HepG2 (cell line): ENCODE measurements around the gene USP19. TPM values are rescaled to one million over a fixed set of nuclear protein-coding genes. Genes with fewer than 3 reads are reported as not detected.

Experiments used
- GABPB1 ChIP-seq: IDR thresholded peaks from 2 replicates; pipeline ENCODE4 v1.6.1; 2016; ENCODE audit warnings: mild to moderate bottlenecking, missing genetic modification reagents, moderate library complexity, missing compliant biosample characterization
- GTF3A ChIP-seq: sonication (generic); formaldehyde crosslinking; conservative IDR thresholded peaks from 2 replicates; pipeline ENCODE4 v1.4.0; 2020; ENCODE audit warnings: mild to moderate bottlenecking, missing genetic modification reagents
- RFX1 ChIP-seq: fragments of 450-650 bp; IDR thresholded peaks from 2 replicates; pipeline ENCODE4 v1.6.1; 2017
- ZKSCAN8 ChIP-seq: IDR thresholded peaks from 2 replicates; pipeline ENCODE4 v1.6.1; 2016; ENCODE audit warnings: borderline replicate concordance, missing genetic modification reagents, missing compliant biosample characterization
- ZNF501 ChIP-seq: sonication (generic); formaldehyde crosslinking; IDR thresholded peaks from 2 replicates; pipeline ENCODE4 v1.5.1; 2020; ENCODE audit warnings: mild to moderate bottlenecking, moderate library complexity, missing genetic modification reagents
- ZSCAN20 ChIP-seq: sonication (generic); formaldehyde crosslinking; IDR thresholded peaks from 2 replicates; pipeline ENCODE4 v1.4.0; 2020; ENCODE audit warnings: missing genetic modification reagents, mild to moderate bottlenecking, borderline replicate concordance
- ZSCAN29 ChIP-seq: sonication (generic); formaldehyde crosslinking; conservative IDR thresholded peaks from 2 replicates; pipeline ENCODE4 v1.4.0; 2020; ENCODE audit warnings: mild to moderate bottlenecking, missing genetic modification reagents
- polyA plus RNA-seq, 8 experiments: library from polyadenylated mRNA; depleted of rRNA in 3 of 8; stranded (reverse) in 7 of 8; unstranded in 1 of 8; fragments of >200 nt; fragmentation: Illumina TruSeq in 4 of 8; extraction: Trizol in 4 of 8; gene quantifications; 2 replicates each; pipeline versions ENCODE4 v1.2.1 to v1.2.3, GENCODE V29; 2011 to 2016; ENCODE audit warnings: low read depth in 4 of 8, missing spikeins in 1 of 8, mixed read lengths in 1 of 8; ENCODE audit not compliant: insufficient read depth in 1 of 8
- total RNA-seq, 5 experiments: library from RNA; depleted of rRNA; stranded (reverse); fragments of >200 nt; fragmentation: Illumina TruSeq; extraction: Trizol; gene quantifications; 2 replicates each; pipeline ENCODE4 v1.2.3, GENCODE V29; 2016; ENCODE audit warnings: low read depth in 1 of 5
- TF ChIP-seq, protein P1 (sequence below): sonication (generic); formaldehyde crosslinking; IDR thresholded peaks from 2 replicates; pipeline ENCODE4 v1.4.0; 2020; ENCODE audit warnings: missing genetic modification reagents, borderline replicate concordance
- TF ChIP-seq, protein P2 (sequence below): sonication (generic); formaldehyde crosslinking; IDR thresholded peaks from 2 replicates; pipeline ENCODE4 v1.5.1; 2020; ENCODE audit warnings: missing genetic modification reagents, mild to moderate bottlenecking, borderline replicate concordance
- TF ChIP-seq, protein P3 (sequence below): sonication (generic); formaldehyde crosslinking; conservative IDR thresholded peaks from 2 replicates; pipeline ENCODE4 v1.8.1; 2023; ENCODE audit warnings: missing genetic modification reagents
- TF ChIP-seq, protein P4 (sequence below): sonication (generic); formaldehyde crosslinking; IDR thresholded peaks from 2 replicates; pipeline ENCODE4 v1.4.0; 2020; ENCODE audit warnings: missing genetic modification reagents, borderline replicate concordance
- TF ChIP-seq, protein P5 (sequence below): sonication (generic); formaldehyde crosslinking; IDR thresholded peaks from 2 replicates; pipeline ENCODE4 v1.5.1; 2020; ENCODE audit warnings: missing genetic modification reagents, mild to moderate bottlenecking, borderline replicate concordance
- TF ChIP-seq, protein P6 (sequence below): sonication (generic); formaldehyde crosslinking; IDR thresholded peaks from 2 replicates; pipeline ENCODE4 v1.5.0; 2020; ENCODE audit warnings: missing genetic modification reagents, mild to moderate bottlenecking, borderline replicate concordance

USP19 gene
- total and polyA plus RNA-seq, 2 of the 13 experiments (the other 11 are each of a cell fraction or from before 2014, with no cell fraction given), result 28.3 to 31.7 TPM

DNA sequence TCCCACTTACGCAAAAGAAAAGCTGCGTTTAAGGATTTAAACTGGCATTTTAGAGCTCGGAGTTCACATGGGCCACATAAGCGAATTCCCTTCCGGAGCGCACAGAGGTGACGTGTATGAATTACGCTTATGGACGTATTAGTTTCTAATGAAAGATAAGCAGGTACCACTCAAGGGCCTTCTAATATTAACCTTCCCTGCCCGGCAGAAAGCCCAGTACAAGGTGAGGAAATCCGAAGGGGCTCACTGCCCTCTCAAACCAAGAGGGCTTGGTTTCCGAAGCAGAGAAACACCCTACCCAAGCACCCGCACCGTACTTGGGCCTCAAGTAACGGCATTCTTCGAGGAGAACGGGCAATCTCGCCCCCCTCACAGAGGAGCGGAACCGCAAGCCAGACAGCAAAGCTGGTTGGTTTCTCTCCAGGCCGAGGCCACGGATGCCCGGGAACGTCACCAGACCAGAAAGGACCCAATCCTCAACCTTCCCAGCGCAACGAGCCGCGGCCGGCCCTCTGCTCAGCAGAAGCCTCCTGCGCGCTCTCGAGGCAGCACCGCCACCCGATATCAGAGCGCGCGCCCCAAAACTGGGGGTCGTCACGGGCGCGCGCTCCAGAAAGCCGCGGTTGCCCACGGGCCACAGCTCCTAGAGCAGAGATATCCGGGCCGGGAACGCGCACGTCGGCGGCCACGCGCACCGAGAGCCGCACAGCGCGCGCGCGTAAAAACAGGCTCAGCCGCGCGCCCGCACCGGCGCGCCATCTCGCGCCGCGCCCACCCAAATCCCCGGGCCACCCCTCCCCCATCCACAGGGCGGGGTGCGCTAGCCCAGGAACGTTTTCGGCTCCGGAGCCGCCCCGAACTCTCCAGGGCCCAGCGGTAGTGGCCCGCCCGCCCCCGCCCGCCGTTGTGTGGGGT is 27.4 kb downstream of the USP19 start (continued):
- TF ChIP-seq, protein P1, sequence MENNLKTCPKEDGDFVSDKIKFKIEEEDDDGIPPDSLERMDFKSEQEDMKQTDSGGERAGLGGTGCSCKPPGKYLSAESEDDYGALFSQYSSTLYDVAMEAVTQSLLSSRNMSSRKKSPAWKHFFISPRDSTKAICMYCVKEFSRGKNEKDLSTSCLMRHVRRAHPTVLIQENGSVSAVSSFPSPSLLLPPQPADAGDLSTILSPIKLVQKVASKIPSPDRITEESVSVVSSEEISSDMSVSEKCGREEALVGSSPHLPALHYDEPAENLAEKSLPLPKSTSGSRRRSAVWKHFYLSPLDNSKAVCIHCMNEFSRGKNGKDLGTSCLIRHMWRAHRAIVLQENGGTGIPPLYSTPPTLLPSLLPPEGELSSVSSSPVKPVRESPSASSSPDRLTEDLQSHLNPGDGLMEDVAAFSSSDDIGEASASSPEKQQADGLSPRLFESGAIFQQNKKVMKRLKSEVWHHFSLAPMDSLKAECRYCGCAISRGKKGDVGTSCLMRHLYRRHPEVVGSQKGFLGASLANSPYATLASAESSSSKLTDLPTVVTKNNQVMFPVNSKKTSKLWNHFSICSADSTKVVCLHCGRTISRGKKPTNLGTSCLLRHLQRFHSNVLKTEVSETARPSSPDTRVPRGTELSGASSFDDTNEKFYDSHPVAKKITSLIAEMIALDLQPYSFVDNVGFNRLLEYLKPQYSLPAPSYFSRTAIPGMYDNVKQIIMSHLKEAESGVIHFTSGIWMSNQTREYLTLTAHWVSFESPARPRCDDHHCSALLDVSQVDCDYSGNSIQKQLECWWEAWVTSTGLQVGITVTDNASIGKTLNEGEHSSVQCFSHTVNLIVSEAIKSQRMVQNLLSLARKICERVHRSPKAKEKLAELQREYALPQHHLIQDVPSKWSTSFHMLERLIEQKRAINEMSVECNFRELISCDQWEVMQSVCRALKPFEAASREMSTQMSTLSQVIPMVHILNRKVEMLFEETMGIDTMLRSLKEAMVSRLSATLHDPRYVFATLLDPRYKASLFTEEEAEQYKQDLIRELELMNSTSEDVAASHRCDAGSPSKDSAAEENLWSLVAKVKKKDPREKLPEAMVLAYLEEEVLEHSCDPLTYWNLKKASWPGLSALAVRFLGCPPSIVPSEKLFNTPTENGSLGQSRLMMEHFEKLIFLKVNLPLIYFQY (CRISPR knock-in tag), result no peak
- TF ChIP-seq, protein P2, sequence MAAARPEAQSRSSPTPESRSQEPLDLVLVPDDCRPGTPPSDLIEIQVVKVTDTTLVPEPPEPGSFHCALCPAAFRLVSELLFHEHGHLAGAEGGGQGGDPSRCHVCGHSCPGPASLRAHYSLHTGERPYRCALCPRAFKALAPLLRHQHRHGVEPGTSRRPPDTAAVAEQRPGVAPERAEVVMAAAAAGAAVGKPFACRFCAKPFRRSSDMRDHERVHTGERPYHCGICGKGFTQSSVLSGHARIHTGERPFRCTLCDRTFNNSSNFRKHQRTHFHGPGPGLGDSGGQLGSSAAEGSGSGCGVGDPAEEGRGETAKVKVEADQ (CRISPR knock-in tag), result no peak
- TF ChIP-seq GABPB1 (CRISPR knock-in tag) (peak; percentile 34), ZKSCAN8 (CRISPR knock-in tag) (no peak), ZSCAN20 (no peak), ZNF501 (CRISPR knock-in tag) (peak; percentile 34; the same call in 1 of the 2 replicates), ZSCAN29 (CRISPR knock-in tag) (peak; percentile 79; the same call in 1 of the 2 replicates), RFX1 (no peak), GTF3A (CRISPR knock-in tag) (no peak; the same call in 1 of the 2 replicates)
- TF ChIP-seq, protein P3, sequence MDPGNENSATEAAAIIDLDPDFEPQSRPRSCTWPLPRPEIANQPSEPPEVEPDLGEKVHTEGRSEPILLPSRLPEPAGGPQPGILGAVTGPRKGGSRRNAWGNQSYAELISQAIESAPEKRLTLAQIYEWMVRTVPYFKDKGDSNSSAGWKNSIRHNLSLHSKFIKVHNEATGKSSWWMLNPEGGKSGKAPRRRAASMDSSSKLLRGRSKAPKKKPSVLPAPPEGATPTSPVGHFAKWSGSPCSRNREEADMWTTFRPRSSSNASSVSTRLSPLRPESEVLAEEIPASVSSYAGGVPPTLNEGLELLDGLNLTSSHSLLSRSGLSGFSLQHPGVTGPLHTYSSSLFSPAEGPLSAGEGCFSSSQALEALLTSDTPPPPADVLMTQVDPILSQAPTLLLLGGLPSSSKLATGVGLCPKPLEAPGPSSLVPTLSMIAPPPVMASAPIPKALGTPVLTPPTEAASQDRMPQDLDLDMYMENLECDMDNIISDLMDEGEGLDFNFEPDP, result no peak
- TF ChIP-seq, protein P4, sequence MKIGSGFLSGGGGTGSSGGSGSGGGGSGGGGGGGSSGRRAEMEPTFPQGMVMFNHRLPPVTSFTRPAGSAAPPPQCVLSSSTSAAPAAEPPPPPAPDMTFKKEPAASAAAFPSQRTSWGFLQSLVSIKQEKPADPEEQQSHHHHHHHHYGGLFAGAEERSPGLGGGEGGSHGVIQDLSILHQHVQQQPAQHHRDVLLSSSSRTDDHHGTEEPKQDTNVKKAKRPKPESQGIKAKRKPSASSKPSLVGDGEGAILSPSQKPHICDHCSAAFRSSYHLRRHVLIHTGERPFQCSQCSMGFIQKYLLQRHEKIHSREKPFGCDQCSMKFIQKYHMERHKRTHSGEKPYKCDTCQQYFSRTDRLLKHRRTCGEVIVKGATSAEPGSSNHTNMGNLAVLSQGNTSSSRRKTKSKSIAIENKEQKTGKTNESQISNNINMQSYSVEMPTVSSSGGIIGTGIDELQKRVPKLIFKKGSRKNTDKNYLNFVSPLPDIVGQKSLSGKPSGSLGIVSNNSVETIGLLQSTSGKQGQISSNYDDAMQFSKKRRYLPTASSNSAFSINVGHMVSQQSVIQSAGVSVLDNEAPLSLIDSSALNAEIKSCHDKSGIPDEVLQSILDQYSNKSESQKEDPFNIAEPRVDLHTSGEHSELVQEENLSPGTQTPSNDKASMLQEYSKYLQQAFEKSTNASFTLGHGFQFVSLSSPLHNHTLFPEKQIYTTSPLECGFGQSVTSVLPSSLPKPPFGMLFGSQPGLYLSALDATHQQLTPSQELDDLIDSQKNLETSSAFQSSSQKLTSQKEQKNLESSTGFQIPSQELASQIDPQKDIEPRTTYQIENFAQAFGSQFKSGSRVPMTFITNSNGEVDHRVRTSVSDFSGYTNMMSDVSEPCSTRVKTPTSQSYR, result peak; percentile 92
- TF ChIP-seq, protein P5, sequence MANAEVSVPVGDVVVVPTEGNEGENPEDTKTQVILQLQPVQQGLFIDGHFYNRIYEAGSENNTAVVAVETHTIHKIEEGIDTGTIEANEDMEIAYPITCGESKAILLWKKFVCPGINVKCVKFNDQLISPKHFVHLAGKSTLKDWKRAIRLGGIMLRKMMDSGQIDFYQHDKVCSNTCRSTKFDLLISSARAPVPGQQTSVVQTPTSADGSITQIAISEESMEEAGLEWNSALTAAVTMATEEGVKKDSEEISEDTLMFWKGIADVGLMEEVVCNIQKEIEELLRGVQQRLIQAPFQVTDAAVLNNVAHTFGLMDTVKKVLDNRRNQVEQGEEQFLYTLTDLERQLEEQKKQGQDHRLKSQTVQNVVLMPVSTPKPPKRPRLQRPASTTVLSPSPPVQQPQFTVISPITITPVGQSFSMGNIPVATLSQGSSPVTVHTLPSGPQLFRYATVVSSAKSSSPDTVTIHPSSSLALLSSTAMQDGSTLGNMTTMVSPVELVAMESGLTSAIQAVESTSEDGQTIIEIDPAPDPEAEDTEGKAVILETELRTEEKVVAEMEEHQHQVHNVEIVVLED (CRISPR knock-in tag), result peak; percentile 72
- TF ChIP-seq, protein P6, sequence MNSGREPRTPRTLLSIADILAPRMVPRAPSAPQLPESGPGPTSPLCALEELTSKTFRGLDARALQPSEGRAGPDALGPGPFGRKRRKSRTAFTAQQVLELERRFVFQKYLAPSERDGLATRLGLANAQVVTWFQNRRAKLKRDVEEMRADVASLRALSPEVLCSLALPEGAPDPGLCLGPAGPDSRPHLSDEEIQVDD, result no peak
